ENCODE results near the gene MYMK. TPM values are rescaled to one million over a fixed set of nuclear protein-coding genes. Genes with fewer than 3 reads are reported as not detected.

The MYMK gene
- total RNA-seq, 1 experiment from 2014 or later = not detected

GRCh38 chr9:133495327-133496293, 29.1 kb downstream of the MYMK start:
- TF ChIP-seq CTCF (IDR thresholded peaks at IDR 0.05; ENCODE audit: insufficient read depth in 1 of 2, low read depth in 1 of 2, low read length in 1 of 2, severe bottlenecking in 1 of 2, unreplicated experiment in 1 of 2) = no peak
- BruUV-seq (replicated peaks) = no TSS peak
- peaks cover under 1% of the 10 kb centered on the region for H3K9me3 Mint-ChIP-seq (ENCODE audit: unreplicated experiment)
- H3K4me3 Mint-ChIP-seq (ENCODE audit: unreplicated experiment) = no peak overlapping the region
- no peaks in the 10 kb centered on the region for H3K4me1 Mint-ChIP-seq (ENCODE audit: low read depth, unreplicated experiment)
- no peaks in the 10 kb centered on the region for H3K27me3 ChIP-seq (replicated peaks; ENCODE audit: control insufficient read depth, insufficient read depth, low read length)
- no peak for DNase-seq
- POLR2A ChIA-PET = interaction anchor here (0.6 kb wide), 1 partner anchor 132 kb away, joined by 3 read pairs; no protein-coding TSS in a partner anchor
- no peaks in the 10 kb centered on the region for H3K36me3 ChIP-seq (ENCODE audit: control insufficient read depth, insufficient read depth, low read length)
- CTCF ChIA-PET = interaction anchor here (0.6 to 1.3 kb wide), 3 partner anchors 9 to 473 kb away, joined by 4 read pairs; no protein-coding TSS in a partner anchor
- peaks cover under 1% of the 10 kb centered on the region; the same call in 1 of the 2 replicates for H3K9me3 ChIP-seq
- H3K4me1 ChIP-seq = peaks cover 16% of the 10 kb centered on the region
- intact Hi-C loops (cut with micrococcal nuclease; ENCODE audit: unreplicated experiment) = no loop called here
- no peak overlapping the region for H3K4me3 ChIP-seq (ENCODE audit: low read depth, low read length)
- no peak overlapping the region for H3K27ac Mint-ChIP-seq (ENCODE audit: unreplicated experiment)
- H3K36me3 Mint-ChIP-seq (ENCODE audit: insufficient read depth, unreplicated experiment) = no peaks in the 10 kb centered on the region
- no peaks in the 10 kb centered on the region for H3K27me3 Mint-ChIP-seq (ENCODE audit: insufficient read depth, unreplicated experiment)

DNA sequence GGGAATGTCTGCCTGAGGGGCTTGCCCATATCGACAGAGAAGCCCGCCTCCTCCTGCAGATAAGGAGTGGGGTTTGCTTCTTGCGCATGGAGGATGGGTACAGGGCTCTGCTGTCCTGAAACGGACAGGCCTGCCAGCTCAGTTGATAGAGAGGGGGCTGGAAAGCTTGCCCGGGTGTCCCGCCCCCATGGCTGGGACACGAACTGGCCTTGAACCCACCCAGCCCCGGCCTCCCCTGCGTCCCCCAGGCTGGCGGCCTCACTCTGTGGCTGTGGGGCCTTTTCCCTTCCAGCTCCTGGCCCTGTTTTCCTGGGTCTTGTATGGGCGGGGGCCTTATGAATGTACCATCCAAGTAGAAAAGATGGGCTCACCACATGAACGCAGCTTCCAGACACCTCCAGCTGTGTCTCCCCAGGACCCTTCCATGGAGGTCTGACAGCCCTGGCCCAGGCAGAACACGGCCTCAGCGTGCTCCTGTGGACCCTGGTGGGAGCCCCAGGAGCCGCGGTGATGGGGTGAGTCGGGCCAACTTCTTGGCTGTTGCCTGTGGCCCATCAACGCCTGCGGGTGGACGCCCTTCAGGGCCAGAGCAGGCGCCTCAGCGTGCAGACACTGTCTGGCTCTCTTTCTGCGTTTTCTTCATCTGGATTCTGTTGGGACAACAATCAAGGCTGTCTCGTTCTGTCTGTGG, 30.0 kb downstream of the MYMK start:
- H3K36me3 ChIP-seq (ENCODE audit: control insufficient read depth, insufficient read depth, low read length) = no peaks in the 10 kb centered on the region
- H3K27me3 Mint-ChIP-seq (ENCODE audit: insufficient read depth, unreplicated experiment) = no peaks in the 10 kb centered on the region
- H3K4me3 Mint-ChIP-seq (ENCODE audit: unreplicated experiment) = no peak overlapping the region
- no peak overlapping the region for H3K4me3 ChIP-seq (ENCODE audit: low read depth, low read length)
- CTCF ChIA-PET = interaction anchor here (1.2 kb wide), 1 partner anchor 309 kb away, joined by 4 read pairs; no protein-coding TSS in a partner anchor
- H3K9me3 ChIP-seq = no peaks in the 10 kb centered on the region
- intact Hi-C loops (cut with micrococcal nuclease; ENCODE audit: unreplicated experiment) = no loop called here
- POLR2A ChIA-PET = no interaction called here
- no peak for TF ChIP-seq CTCF (IDR thresholded peaks at IDR 0.05; ENCODE audit: insufficient read depth in 1 of 2, low read depth in 1 of 2, low read length in 1 of 2, severe bottlenecking in 1 of 2, unreplicated experiment in 1 of 2)
- no peaks in the 10 kb centered on the region for H3K9me3 Mint-ChIP-seq (ENCODE audit: unreplicated experiment)
- H3K27ac Mint-ChIP-seq (ENCODE audit: unreplicated experiment) = no peak overlapping the region
- BruUV-seq (replicated peaks) = no TSS peak
- H3K27me3 ChIP-seq (replicated peaks; ENCODE audit: control insufficient read depth, insufficient read depth, low read length) = no peaks in the 10 kb centered on the region
- H3K4me1 ChIP-seq = peaks cover 12% of the 10 kb centered on the region
- H3K36me3 Mint-ChIP-seq (ENCODE audit: insufficient read depth, unreplicated experiment) = no peaks in the 10 kb centered on the region
- H3K4me1 Mint-ChIP-seq (ENCODE audit: low read depth, unreplicated experiment) = no peaks in the 10 kb centered on the region
- DNase-seq = no peak

- H3K27me3 ChIP-seq (replicated peaks; ENCODE audit: control insufficient read depth, insufficient read depth, low read length) = no peaks in the 10 kb centered on the region
- CTCF ChIA-PET = interaction anchor here (1.2 kb wide), 1 partner anchor 308 kb away, joined by 4 read pairs; no protein-coding TSS in a partner anchor
- H3K4me1 ChIP-seq = peaks cover 4% of the 10 kb centered on the region
- no TSS peak for BruUV-seq (replicated peaks)
- Mint-ChIP-seq H3K36me3 (ENCODE audit: insufficient read depth, unreplicated experiment) (no peaks in the 10 kb centered on the region), H3K27me3 (ENCODE audit: insufficient read depth, unreplicated experiment) (no peaks in the 10 kb centered on the region), H3K9me3 (ENCODE audit: unreplicated experiment) (no peaks in the 10 kb centered on the region), H3K4me1 (ENCODE audit: low read depth, unreplicated experiment) (no peaks in the 10 kb centered on the region), H3K4me3 (ENCODE audit: unreplicated experiment) (no peak overlapping the region), H3K27ac (ENCODE audit: unreplicated experiment) (no peak overlapping the region)
- intact Hi-C loops (cut with micrococcal nuclease; ENCODE audit: unreplicated experiment) = no loop called here
- no peaks in the 10 kb centered on the region for H3K36me3 ChIP-seq (ENCODE audit: control insufficient read depth, insufficient read depth, low read length)
- no peak for DNase-seq
- no peak overlapping the region for H3K4me3 ChIP-seq (ENCODE audit: low read depth, low read length)
- POLR2A ChIA-PET = no interaction called here
- H3K9me3 ChIP-seq = no peaks in the 10 kb centered on the region
- TF ChIP-seq CTCF (IDR thresholded peaks at IDR 0.05; ENCODE audit: insufficient read depth in 1 of 2, low read depth in 1 of 2, low read length in 1 of 2, severe bottlenecking in 1 of 2, unreplicated experiment in 1 of 2) = no peak
These were observed 30.8 kb downstream of the MYMK start for GRCh38 chr9:133493845-133494540.
